IMR-90 (cell line): Measurements from ENCODE around the gene COL20A1. TPM values are rescaled to one million over a fixed set of nuclear protein-coding genes. Genes with fewer than 3 reads are reported as not detected.

ENCODE experiments used
- ELK1 ChIP-seq: fragments of 150-350 bp; IDR thresholded peaks from 2 replicates; pipeline ENCODE4 v1.6.1; 2016; ENCODE audit warnings: low read depth, mild to moderate bottlenecking, low read length, moderate library complexity, borderline replicate concordance
- MAZ ChIP-seq: IDR thresholded peaks from 2 replicates; pipeline ENCODE4 v1.6.1; 2012; ENCODE audit warnings: low read depth, mild to moderate bottlenecking, low read length, improper control_type of control experiment, moderate library complexity, borderline replicate concordance
- MXI1 ChIP-seq: IDR thresholded peaks from 2 replicates; pipeline ENCODE4 v1.6.1; 2012; ENCODE audit warnings: low read depth, mild to moderate bottlenecking, low read length, moderate library complexity, borderline replicate concordance
- POLR2A ChIP-seq: IDR thresholded peaks from 2 replicates; pipeline ENCODE4 v1.6.1; 2012; ENCODE audit warnings: mild to moderate bottlenecking, low read depth, low read length
- SMC3 ChIP-seq: fragments of 150-350 bp; IDR thresholded peaks from 2 replicates; pipeline ENCODE4 v1.6.1; 2016; ENCODE audit warnings: low read depth, mild to moderate bottlenecking, antibody characterized with exemption, low read length, moderate library complexity
- polyA plus RNA-seq, 3 experiments: library from polyadenylated mRNA; depleted of rRNA; stranded (reverse); fragments of >200 nt; gene quantifications; 2 replicates each; pipeline ENCODE4 v1.2.3, GENCODE V29; 2012; ENCODE audit warnings: low replicate concordance in 1 of 3
- total RNA-seq: library from RNA; depleted of rRNA; stranded (reverse); fragments of >200 nt; gene quantifications from 2 replicates; pipeline ENCODE4 v1.2.3, GENCODE V29; 2012

COL20A1 gene
- total and polyA plus RNA-seq, 2 of the 4 experiments (the other 2 are of a cell fraction), result not detected

- no peak for TF ChIP-seq MXI1
- no peak for TF ChIP-seq ELK1
- no peak for TF ChIP-seq MAZ
- no peak for TF ChIP-seq SMC3
- no peak for TF ChIP-seq POLR2A
These were observed 65.2 kb downstream of the COL20A1 start (continued) for GRCh38 chr20:63357921-63358905.
